Neural crest cell (in vitro differentiated cells): ENCODE measurements around the gene FFAR3. TPM values are rescaled to one million over a fixed set of nuclear protein-coding genes. Genes with fewer than 3 reads are reported as not detected.

Experiments
- DNase-seq: peaks from one replicate; pipeline ENCODE4 v3.0.0; 2021; ENCODE audit warnings: low read depth, mixed read lengths, low spot score
- H3K27ac Mint-ChIP-seq: one replicate; pipeline ENCODE4 v1.8.0; 2021; ENCODE audit warnings: mild to moderate bottlenecking, mixed read lengths; ENCODE audit not compliant: unreplicated experiment
- H3K27me3 Mint-ChIP-seq: 2 replicates; pipeline ENCODE4 v1.8.0; 2021; ENCODE audit warnings: low read depth, mild to moderate bottlenecking, mixed read lengths
- H3K36me3 Mint-ChIP-seq: 2 replicates; pipeline ENCODE4 v1.8.0; 2021; ENCODE audit warnings: low read depth, mild to moderate bottlenecking, mixed read lengths
- H3K4me1 Mint-ChIP-seq: 2 replicates; pipeline ENCODE4 v1.8.0; 2021; ENCODE audit warnings: mixed read lengths
- H3K4me3 Mint-ChIP-seq: one replicate; pipeline ENCODE4 v1.8.0; 2021; ENCODE audit warnings: mild to moderate bottlenecking, mixed read lengths
- H3K9me3 Mint-ChIP-seq: 2 replicates; pipeline ENCODE4 v1.8.0; 2021; ENCODE audit warnings: mixed read lengths
- CTCF ChIP-seq: fragments of 200-600 bp; sonication (generic); conservative IDR thresholded peaks from 2 replicates; pipeline ENCODE4 v1.5.0; 2021; ENCODE audit warnings: antibody characterized with exemption, mild to moderate bottlenecking
- total RNA-seq: library from RNA; stranded (reverse); gene quantifications from 2 replicates; pipeline ENCODE4 v1.2.1, GENCODE V29; 2021

Gene FFAR3
- total RNA-seq, 1 donor from 2014 or later, result not detected

GRCh38 chr19:35311901-35312665 is 46.2 kb upstream of the FFAR3 start:
- H3K27me3 Mint-ChIP-seq, result no peaks in the 10 kb centered on the region
- no peaks in the 10 kb centered on the region for H3K9me3 Mint-ChIP-seq
- H3K4me1 Mint-ChIP-seq, result peaks cover 18% of the 10 kb centered on the region
- no peak for DNase-seq
- no peak overlapping the region for H3K4me3 Mint-ChIP-seq
- TF ChIP-seq CTCF, result no peak
- no peaks in the 10 kb centered on the region for H3K36me3 Mint-ChIP-seq
- no peak overlapping the region for H3K27ac Mint-ChIP-seq

GRCh38 chr19:35313587-35313986 is 44.7 kb upstream of the FFAR3 start:
- no peaks in the 10 kb centered on the region for H3K9me3 Mint-ChIP-seq
- no peaks in the 10 kb centered on the region for H3K36me3 Mint-ChIP-seq
- DNase-seq, result no peak
- H3K4me1 Mint-ChIP-seq, result peaks cover 21% of the 10 kb centered on the region
- no peak overlapping the region for H3K27ac Mint-ChIP-seq
- H3K27me3 Mint-ChIP-seq, result no peaks in the 10 kb centered on the region
- H3K4me3 Mint-ChIP-seq, result no peak overlapping the region
- no peak for TF ChIP-seq CTCF

GRCh38 chr19:35314031-35314430 is 44.2 kb upstream of the FFAR3 start:
- no peaks in the 10 kb centered on the region for H3K36me3 Mint-ChIP-seq
- peaks cover 21% of the 10 kb centered on the region for H3K4me1 Mint-ChIP-seq
- no peak for TF ChIP-seq CTCF
- no peak overlapping the region for H3K4me3 Mint-ChIP-seq
- no peaks in the 10 kb centered on the region for H3K27me3 Mint-ChIP-seq
- H3K9me3 Mint-ChIP-seq, result no peaks in the 10 kb centered on the region
- DNase-seq, result no peak
- H3K27ac Mint-ChIP-seq, result no peak overlapping the region

GRCh38 chr19:35314858-35315470 is 43.3 kb upstream of the FFAR3 start:
- no peak overlapping the region for H3K4me3 Mint-ChIP-seq
- H3K27me3 Mint-ChIP-seq, result no peaks in the 10 kb centered on the region
- DNase-seq, result no peak
- no peaks in the 10 kb centered on the region for H3K36me3 Mint-ChIP-seq
- no peak for TF ChIP-seq CTCF
- H3K9me3 Mint-ChIP-seq, result no peaks in the 10 kb centered on the region
- peaks cover 13% of the 10 kb centered on the region for H3K4me1 Mint-ChIP-seq
- no peak overlapping the region for H3K27ac Mint-ChIP-seq

DNA sequence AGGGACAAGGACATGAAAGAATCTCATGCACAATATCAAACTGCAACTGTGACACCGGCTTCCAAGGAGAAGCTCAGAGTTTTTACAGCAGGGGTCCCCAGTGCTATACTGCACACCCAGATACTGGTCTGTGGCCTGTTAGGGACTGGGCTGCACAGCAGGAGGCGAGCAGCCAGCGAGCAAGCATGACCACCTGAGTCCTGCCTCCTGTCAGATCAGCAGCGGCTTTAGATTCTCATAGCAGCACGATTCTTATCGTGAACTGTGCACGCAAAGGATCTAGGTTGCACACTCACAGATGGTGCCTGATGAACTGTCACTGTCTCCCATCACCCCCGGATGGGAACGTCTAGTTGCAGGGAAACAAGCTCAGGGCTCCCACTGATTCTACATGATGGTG is 42.4 kb upstream of the FFAR3 start:
- Mint-ChIP-seq H3K9me3 (no peaks in the 10 kb centered on the region), H3K36me3 (no peaks in the 10 kb centered on the region), H3K4me1 (peaks cover 13% of the 10 kb centered on the region), H3K27ac (no peak overlapping the region), H3K4me3 (no peak overlapping the region), H3K27me3 (no peaks in the 10 kb centered on the region)
- DNase-seq, result no peak
- TF ChIP-seq CTCF, result no peak
